WTC11 (cell line): ENCODE results near the gene ZDHHC21.

Experiments
- AR ChIP-seq: fragments of 250-450 bp; sonication (Bioruptor Pico); IDR thresholded peaks from 2 replicates; pipeline ENCODE4 v1.9.0; 2021; ENCODE audit warnings: mild to moderate bottlenecking
- ATF2 ChIP-seq: sonication (generic); formaldehyde crosslinking; IDR thresholded peaks from 2 replicates; pipeline ENCODE4 v1.8.1; 2022; ENCODE audit warnings: low read depth, missing genetic modification reagents, borderline replicate concordance
- CTCF ChIP-seq: fragments of 200-600 bp; IDR thresholded peaks from 2 replicates; pipeline ENCODE4 v1.8.0; 2022; ENCODE audit warnings: antibody characterized with exemption
- FOXK1 ChIP-seq: sonication (generic); formaldehyde crosslinking; IDR thresholded peaks from 2 replicates; pipeline ENCODE4 v1.8.0; 2022; ENCODE audit warnings: mild to moderate bottlenecking, moderate library complexity, missing genetic modification reagents
- HMGA2 ChIP-seq: fragments of 250-450 bp; sonication (Bioruptor Pico); IDR thresholded peaks from 2 replicates; pipeline ENCODE4 v1.4.0; 2021; ENCODE audit warnings: mild to moderate bottlenecking, moderate library complexity
- NR2C2 ChIP-seq: sonication (generic); formaldehyde crosslinking; IDR thresholded peaks from 2 replicates; pipeline ENCODE4 v1.8.0; 2022; ENCODE audit warnings: mild to moderate bottlenecking, missing genetic modification reagents
- SP1 ChIP-seq: sonication (generic); formaldehyde crosslinking; conservative IDR thresholded peaks from 2 replicates; pipeline ENCODE4 v1.8.1; 2022; ENCODE audit warnings: missing genetic modification reagents
- TCF7 ChIP-seq: sonication (generic); formaldehyde crosslinking; IDR thresholded peaks from 2 replicates; pipeline ENCODE4 v1.8.0; 2022; ENCODE audit warnings: mild to moderate bottlenecking, low read depth, missing genetic modification reagents, moderate library complexity
- TP53 ChIP-seq: sonication (generic); formaldehyde crosslinking; IDR thresholded peaks from 2 replicates; pipeline ENCODE4 v1.8.1; 2023; ENCODE audit warnings: mild to moderate bottlenecking, missing genetic modification reagents
- USF1 ChIP-seq: sonication (generic); formaldehyde crosslinking; IDR thresholded peaks from 2 replicates; pipeline ENCODE4 v1.8.0; 2022; ENCODE audit warnings: mild to moderate bottlenecking, missing genetic modification reagents
- ZNF263 ChIP-seq: sonication (generic); formaldehyde crosslinking; IDR thresholded peaks from 2 replicates; pipeline ENCODE4 v1.8.1; 2022; ENCODE audit warnings: low read depth, mild to moderate bottlenecking, moderate library complexity, missing genetic modification reagents
- ZNF396 ChIP-seq: fragments of 250-450 bp; sonication (Bioruptor Pico); IDR thresholded peaks from 2 replicates; pipeline ENCODE4 v1.8.0; 2021; ENCODE audit warnings: mild to moderate bottlenecking, moderate library complexity, borderline replicate concordance
- ZNF416 ChIP-seq: fragments of 250-450 bp; sonication (Bioruptor Pico); IDR thresholded peaks from 2 replicates; pipeline ENCODE4 v1.9.0; 2021; ENCODE audit warnings: mild to moderate bottlenecking, inconsistent platforms

GRCh38 chr9:14704281-14704680 lies 11.0 kb upstream of the ZDHHC21 start:
- TF ChIP-seq ZNF396 (CRISPR knock-in tag), result no peak
- TF ChIP-seq CTCF, result no peak
- TF ChIP-seq NR2C2, result no peak
- no peak for TF ChIP-seq SP1 (CRISPR knock-in tag)
- TF ChIP-seq HMGA2 (CRISPR knock-in tag), result no peak
- no peak for TF ChIP-seq ATF2 (CRISPR knock-in tag)
- TF ChIP-seq TCF7 (CRISPR knock-in tag), result no peak
- TF ChIP-seq TP53 (CRISPR knock-in tag), result no peak
- TF ChIP-seq USF1, result no peak
- no peak for TF ChIP-seq ZNF416 (CRISPR knock-in tag)
- TF ChIP-seq ZNF263 (CRISPR knock-in tag), result no peak
- TF ChIP-seq FOXK1 (CRISPR knock-in tag), result no peak
- TF ChIP-seq AR, result no peak
